Activated CD8-positive, alpha-beta memory T cell treated with anti-CD3 and anti-CD28 coated beads, Interleukin-2, amount 50 U/mL, for 1 hour (primary cell): ENCODE measurements around the gene CARNS1.

Experiments
- DNase-seq: peaks from one replicate; pipeline ENCODE4 v3.0.0-alpha.2; 2020; ENCODE audit errors: extremely low read depth

CARNS1 gene

DNA sequence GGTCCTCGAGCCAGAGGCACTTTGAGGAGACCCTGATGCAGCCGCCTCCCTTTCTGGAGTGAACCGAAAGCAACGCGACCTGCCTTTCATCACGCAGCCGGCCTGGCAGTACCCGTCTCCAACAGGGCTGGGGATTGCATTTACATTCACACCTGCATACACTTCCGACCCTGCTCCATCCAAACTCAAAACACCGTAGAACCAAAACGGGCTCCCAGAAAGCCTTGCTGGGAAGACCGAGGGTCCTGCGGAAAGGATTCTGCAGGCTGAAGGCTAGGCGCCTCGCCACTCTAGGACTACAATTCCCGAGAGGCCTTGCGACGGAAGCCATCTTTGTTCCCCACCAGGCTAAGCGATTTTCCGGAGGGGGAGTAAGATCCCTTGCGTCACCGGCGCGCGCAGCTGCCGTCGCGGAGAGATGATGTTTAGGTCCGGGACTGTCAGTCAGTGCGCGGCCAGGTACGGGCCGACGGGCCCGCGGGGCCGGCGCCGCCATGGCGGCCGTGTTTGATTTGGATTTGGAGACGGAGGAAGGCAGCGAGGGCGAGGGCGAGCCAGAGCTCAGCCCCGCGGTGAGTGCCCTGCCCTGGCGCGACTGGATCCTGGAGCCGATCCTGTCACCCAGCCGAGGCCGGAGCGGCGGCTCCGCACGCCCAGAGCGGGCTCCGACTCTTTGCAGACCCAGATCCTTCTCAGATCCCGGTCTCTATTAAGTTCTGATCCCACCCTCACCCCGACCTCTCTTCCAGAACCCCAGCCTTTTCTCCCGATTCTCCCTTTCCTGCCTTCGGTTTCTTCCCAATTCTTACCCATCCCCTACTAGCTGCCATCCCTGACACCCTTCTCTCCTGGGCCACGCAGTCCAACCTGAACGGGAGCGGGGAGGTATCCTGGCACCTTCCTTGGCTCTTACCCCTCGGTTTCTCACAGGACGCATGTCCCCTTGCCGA lies 12.8 kb downstream of the CARNS1 start, which contains the start of gene RPS6KB2:
TSS of gene RPS6KB2 (plus strand) at position 443 of the 950 bp plus-strand sequence. CDS start at position 495, 52 bp downstream.
- DNase-seq, result peak; percentile 93

DNA sequence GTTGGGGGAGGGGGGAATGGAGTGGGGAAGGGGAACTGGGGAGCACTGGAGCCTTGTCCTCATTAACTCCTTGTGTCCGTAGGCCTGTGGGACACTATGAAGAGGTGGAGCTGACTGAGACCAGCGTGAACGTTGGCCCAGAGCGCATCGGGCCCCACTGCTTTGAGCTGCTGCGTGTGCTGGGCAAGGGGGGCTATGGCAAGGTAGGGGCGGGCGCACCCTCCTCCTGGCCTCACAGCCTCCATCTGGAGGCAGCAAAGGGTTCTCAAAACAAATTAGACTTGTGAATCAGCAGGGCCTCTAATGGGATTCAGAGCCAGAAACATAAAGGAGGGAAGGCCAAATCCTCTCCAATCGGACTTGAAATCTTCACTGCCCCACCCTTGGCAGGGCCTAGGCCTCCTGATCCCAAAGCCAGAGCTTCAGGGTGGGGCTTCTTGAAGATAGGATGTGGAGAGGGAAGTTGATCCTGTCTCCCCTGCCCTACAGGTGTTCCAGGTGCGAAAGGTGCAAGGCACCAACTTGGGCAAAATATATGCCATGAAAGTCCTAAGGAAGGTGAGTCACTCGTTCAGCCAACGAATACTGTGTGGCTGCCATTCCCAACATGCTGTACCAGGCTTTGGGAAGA lies 13.7 kb downstream of the CARNS1 start:
- no peak for DNase-seq

DNA sequence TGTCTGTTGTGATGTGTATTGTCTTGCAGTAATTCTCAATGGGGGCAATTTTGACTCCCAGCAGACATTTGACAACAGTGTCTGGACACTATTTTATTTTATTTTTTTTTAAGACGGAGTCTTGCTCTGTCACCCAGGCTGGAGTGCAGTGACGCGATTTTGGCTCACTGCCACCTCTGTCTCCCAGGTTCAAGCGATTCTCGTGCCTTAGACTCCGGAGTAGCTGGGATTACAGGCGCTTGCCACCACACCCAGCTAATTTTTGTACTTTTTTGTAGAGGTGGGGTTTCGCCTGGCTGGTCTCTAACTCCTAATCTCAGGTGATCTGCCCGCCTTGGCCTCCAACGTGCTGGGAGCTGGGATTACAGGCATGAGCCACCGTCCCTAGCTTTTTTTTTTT lies 14.2 kb downstream of the CARNS1 start:
- DNase-seq, result no peak

DNA sequence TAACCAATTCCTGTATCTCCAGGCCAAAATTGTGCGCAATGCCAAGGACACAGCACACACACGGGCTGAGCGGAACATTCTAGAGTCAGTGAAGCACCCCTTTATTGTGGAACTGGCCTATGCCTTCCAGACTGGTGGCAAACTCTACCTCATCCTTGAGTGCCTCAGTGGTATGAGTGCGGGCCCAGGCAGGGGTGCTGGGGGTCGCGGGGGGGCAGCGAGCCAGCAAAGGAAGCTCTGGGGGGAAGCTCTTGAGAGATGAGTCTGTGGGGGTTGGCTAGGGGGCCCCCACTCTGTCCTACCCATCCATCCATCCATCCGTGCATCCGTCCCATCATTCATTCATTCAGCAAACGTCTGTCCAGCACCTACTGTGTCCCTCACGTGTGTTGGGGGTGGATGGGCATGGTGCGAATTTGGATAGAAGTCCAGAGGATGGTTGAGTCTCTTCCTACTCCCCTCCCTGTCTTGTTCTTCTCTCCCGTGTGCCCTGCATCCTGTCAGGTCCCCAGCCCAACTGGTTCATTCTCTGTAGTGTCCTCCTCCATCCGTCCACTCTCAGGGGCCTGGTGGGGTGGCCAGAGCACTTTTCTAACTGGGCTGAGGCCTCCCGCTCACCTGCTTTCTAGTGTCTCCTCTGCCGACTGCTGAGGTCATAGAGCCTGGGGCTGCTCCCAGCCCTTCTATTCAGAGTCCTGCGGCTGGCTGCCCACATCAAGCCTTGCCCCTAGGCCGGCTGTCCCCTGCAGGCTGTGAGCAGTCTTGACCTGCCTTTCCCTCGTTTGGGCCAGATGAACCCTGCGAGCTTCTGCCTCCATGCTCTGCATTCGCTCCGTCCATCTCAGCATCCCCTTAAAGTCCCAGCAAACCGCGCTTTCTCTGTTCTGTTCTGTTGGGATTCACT lies 16.1 kb downstream of the CARNS1 start:
- no peak for DNase-seq

DNA sequence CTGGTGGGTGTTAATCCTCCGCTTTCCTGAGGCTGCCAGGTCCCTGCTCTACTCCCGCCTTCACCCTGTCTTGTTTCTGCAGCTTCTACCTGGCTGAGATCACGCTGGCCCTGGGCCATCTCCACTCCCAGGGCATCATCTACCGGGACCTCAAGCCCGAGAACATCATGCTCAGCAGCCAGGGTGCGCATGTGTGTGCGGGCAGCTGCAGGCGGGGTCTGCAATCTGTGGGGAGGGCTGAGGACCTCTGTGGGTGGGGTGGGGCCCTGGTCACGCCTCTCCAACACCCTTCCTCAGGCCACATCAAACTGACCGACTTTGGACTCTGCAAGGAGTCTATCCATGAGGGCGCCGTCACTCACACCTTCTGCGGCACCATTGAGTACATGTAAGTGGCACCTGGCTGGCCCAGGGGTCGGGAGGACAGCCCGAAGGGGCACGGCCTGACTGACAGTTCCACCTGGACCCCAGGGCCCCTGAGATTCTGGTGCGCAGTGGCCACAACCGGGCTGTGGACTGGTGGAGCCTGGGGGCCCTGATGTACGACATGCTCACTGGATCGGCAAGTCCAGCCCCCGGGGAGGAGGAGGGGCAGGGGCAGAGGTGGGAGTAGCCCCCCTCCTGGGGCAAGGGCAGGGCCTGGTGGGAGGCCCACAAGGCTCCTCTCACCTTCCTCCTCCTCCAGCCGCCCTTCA lies 17.3 kb downstream of the CARNS1 start:
- DNase-seq, result no peak

DNA sequence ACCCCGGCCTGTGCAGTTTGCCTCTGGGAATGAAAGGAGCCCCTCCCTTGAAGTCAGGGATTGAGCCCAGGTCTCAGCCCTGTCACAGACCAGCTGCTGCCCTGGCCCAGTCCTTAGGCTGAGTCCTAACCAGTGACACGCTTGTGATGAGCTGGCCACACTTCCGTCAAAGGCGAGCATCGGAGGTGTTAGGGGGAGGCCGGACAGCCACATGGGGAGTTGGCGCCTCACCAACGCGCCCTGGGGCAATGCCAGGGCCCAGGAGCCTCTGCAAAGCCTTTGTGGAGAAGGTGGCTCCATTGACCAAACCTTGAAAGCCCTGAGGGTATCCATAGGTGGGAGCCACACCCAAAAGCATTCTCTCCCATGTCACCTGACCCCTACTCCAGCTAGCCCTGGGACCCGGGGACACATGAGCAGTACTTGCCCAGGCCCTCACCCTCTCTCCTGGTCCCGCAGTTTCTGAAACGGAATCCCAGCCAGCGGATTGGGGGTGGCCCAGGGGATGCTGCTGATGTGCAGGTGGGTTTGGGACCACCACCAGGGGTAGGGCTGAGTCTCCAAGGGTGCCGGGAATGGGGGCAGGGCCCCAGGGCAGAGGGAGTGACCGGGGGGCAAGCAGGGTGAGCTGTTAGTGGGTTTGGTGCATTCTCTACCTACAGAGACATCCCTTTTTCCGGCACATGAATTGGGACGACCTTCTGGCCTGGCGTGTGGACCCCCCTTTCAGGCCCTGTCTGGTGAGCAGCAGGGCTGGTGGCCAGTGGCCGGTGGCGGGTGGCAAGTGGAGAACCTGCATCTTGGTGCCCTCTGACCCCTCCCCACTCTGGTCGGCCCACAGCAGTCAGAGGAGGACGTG lies 18.3 kb downstream of the CARNS1 start:
- no peak for DNase-seq

DNA sequence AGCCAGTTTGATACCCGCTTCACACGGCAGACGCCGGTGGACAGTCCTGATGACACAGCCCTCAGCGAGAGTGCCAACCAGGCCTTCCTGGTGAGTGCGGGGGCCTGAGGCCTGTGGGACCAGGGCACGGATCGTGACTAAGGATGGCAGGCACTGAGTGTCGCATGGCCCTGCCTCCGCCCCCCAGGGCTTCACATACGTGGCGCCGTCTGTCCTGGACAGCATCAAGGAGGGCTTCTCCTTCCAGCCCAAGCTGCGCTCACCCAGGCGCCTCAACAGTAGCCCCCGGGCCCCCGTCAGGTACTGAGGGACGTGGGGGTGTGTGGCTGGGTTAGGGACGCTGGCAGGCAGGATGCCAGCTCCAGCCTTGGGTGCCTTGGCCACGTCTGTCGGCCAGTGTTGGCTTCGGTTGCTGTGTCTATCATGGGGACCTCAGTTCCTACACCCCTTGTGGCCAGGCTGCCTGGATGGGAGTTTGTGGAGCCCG lies 19.0 kb downstream of the CARNS1 start:
- DNase-seq, result no peak

DNA sequence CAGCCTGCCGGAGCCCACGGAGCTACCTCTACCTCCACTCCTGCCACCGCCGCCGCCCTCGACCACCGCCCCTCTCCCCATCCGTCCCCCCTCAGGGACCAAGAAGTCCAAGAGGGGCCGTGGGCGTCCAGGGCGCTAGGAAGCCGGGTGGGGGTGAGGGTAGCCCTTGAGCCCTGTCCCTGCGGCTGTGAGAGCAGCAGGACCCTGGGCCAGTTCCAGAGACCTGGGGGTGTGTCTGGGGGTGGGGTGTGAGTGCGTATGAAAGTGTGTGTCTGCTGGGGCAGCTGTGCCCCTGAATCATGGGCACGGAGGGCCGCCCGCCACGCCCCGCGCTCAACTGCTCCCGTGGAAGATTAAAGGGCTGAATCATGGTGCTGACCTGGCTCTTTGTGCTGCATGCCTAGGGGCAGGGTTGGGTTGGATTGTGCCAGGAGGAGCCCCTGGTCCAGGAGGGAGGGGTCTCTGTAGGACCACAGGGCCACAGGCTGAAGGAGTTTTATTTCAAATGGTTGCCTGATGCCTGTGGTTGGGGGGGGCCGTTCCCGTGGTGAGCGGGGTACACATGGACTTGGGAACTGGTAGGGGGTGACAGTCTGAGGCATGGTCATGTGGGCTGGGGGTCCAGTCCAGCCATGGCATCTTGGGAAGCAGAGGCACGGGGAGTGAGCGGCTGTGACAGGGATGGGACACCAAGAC lies 19.7 kb downstream of the CARNS1 start:
- no peak for DNase-seq

DNA sequence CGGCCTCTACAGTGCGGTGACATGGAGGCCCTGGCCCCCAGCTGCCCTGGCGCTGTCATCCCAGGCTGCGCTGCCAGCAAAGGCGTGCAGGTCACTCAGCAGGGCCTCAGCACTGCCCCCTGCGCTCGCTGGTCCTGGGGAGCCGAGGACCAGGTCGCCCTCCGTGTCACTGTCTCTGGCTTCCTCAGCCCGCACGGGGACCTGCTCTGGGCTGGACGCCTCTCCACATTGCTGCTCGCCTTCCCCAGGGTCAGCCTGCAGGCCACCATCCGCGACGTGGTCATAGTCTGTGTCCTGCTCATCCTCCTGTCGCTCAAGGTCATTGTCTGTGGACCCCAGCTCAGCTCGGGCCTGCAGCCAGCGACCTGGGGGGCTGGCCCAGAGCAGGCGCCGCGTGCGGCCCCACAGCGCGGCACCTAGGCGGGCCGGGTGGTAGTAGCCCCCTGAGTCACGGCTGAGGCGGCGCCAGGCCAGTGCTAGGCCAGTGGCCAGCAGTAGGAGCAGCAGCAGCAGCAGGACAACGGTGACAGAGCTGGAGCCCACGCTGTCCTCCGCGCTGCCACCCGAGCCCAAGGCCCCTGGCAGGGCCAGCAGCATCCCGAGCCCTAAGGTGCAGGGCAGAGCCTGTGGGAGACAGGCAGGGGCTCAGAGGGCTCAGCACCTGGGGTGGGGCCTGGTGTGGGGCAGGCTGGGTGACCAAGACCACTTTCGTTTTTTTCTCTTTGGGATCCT lies 20.4 kb downstream of the CARNS1 start:
- no peak for DNase-seq

DNA sequence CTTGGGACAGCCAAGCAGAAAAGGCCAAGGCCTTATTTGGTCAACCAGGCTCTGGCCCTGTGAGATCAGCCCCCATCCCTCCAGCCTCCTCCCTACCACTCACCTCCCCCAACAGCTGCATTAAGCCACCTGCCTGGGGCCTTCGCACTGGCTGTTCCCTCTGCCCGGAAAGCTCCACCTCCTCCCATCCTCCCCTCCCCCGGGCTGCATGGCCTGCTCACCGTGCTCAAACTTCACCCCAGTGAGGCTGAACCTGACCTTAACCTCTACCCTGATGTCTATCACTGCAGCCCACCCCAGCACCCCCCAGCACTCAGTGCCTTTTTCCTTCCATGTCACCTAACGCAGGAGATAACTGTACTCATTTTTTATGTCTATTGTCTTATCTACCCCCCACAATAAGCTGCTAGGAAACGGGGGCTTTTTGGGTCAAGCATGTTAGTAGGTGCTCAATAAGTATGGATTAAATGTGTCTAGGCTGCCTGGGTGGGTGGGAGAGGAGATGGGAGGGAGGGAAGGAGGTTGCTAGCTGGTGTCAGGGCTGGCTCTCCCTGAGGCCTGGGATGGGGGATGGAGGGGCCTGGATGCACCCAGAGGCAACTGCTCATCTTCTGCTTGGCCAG lies 21.1 kb downstream of the CARNS1 start:
- DNase-seq, result no peak

DNA sequence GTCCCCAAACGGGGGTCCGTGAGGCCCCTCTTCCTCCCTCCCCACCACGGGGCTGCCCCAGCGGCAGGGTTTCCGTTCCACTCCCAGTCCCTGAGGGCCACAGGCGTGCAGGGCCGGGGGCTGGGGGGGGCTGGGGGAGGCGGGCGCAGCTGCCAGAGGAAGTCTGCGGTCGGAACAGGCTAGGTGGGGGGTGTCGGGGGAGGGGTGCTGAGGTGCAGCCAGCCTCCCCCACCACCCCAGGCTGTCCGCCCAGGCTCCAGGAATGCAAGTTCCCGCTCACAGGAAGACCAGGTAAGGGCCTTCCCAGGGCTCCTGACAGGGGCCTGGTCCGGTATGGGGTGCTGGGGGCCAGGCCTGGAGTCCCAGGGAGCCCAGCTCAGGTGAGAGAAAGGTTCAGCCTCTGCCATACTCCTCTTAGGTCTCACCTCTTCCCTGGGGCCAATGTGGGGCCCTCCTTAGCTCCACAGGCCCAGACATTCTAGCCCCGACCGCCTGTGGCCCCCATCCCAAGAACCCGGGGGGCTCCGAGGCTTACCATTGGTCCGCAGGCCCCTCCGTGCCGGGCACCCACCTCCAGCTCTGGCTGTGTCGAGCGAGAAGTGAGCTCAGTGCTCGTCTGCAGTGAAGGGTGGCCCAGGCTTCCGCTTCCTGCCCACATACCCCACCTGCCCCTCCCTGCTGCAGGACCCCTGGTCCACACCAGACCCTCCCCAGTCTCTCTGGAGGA lies 21.8 kb downstream of the CARNS1 start, which contains the start of gene PTPRCAP:
TSS of gene PTPRCAP (minus strand) at position 601 of the 727 bp plus-strand sequence. CDS start at position 538, 63 bp downstream.
- no peak for DNase-seq

DNA sequence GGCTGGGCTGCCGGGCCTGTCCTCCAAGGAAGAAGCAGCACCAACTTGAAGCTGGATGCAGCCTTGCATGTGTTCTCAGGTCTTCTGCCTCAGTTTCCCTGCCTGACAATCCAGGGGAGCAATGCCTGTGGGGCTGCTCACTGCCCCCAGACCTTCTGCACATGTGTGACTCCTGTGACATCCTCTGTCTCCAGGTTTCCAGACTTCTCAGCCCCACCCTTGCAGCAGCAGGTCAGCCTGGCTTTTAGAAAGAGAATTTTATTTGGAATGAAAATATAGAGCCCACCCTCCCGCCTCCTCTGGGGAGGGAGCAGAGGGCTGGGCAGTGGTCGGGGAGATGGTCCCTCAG lies 22.3 kb downstream of the CARNS1 start:
- DNase-seq, result no peak

DNA sequence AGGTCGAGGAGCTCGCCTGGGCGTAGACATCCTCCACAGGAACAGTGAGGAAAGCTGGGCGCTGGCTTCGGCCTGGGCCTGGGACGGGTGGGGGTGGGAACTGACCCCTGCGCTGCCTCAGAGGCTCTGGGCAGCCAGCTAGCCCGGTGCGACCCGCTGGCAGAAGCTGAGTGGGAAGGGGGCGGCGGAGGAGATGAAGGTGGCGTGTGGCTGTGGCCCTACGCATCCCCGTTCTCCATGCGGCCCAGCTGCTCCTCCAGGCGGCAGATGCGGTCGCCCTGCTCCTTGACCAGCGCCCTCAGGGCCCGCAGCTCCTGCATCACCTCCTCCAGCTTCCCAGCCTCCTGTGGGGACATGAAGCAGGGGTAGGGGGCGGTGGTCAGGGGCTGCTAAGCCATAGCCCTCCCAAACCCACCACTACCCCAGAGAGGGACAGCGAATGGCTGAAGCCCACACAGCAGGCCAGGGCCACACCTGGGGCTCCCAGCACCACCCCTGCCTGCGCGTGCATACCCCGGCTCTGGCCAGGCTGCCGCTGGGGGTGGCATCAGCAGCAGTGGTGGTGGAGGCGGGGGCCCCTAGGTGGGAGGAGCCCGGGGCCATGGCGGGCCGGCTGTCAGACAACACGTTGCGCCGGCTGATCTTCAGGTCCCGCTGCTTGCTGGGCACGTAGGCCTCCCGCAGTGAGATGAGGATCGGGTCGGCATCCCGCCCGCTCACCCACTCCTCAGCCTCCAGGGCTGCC lies 22.9 kb downstream of the CARNS1 start:
- no peak for DNase-seq

DNA sequence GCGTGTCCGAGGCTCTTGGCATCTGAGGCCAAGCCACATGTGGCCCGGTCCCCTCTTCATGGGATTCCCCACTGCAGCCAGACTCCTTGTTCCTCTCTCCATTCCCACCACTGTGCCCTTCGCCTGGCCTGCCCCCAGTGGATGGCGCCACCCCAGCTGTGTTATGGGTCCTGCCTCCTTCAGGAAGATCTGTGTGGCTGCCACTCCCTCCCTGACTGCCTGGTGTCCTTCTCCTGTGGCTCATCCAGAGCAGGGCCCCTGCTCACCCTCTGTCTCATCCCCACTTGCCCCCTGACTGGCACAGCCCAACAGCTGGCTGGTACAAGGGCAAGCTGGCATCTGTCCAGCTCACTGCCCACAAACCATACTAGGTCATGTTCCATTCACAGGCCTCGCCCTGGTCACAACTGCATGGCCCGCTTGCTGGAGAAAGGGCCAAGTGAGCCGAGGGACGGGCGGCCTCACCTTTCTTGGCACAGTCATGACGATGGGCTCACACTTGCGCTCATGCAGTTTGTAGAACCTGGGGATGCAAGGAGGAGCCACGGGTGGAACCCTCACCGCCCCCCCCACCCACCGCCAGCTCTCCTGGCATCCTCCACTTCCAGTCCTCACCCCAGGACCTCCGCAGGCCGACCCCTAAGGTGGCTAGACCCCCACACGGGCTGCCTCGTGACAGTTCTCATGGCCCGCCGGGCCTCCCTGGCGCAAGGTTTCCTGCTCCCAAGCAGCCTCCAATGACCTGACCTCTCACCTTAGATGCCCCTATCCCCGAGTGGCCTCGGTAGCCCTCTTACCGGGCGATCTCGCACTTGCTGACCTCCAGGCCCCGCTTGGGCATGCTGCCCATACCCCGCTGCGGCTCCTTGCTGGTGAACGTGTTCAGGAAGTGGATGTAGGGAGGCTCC lies 24.1 kb downstream of the CARNS1 start:
- DNase-seq, result no peak

DNA sequence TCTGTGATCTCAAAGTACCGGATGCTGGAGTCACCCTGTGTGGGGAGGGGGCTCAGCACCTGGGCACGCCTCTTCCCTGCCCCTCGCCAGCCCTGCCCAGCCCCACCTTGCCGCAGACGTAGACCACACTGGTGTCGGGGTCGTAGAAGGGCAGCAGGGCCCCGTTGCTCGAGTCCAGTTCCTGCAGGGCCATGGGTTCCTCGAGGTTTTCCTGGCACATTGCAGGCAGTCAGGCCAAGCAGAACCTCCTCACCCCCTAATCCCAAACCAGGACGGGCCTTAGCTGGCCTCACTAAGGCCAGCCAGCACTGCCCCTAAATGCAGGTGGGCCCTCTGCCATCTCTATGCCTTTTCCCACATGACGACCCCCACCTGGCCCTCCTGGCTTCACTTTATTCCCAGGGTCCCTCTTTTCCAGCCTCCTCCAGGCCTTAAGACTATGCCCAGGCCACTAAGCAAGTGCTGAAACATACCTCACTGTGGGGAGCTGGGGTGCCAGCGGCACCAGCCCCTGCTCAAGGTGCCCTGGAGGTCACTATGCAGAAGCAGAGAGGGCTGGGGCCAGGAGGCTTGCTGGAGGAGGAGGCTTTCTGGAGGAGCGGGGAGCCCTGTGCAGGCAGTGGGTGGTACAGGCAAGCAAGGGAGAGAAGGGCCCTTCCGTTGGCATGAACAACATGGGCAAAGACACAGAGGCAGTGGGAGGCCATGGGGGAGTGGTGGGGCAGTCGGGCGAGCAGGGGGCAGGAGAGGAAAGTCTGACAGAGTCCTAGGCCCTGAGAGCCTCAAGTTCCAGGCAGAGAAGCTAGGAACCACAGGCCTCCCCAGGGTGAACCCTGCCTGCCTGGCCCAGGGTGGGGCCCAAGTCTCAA lies 25.0 kb downstream of the CARNS1 start:
- DNase-seq, result no peak
